GM23248 (cell line): ENCODE results near the gene MYL4. TPM values are rescaled to one million over a fixed set of nuclear protein-coding genes. Genes with fewer than 3 reads are reported as not detected.
"Not testable (repeated sequence)": the region's sequence is repeated elsewhere in the genome, so short reads cannot be mapped to it uniquely, and the experiment has no call there.

Experiments
- DNase-seq: peaks from one replicate; pipeline ENCODE4 v3.0.0-alpha.2; 2015
- H2AFZ ChIP-seq: fragments of 200-600 bp; sonication (generic); 2 replicates; pipeline ENCODE4 v1.6.1; 2016; ENCODE audit warnings: antibody characterized with exemption
- H3F3A ChIP-seq: fragments of 200-600 bp; sonication (generic); 2 replicates; pipeline ENCODE4 v1.6.1; 2016; ENCODE audit warnings: mild to moderate bottlenecking, antibody characterized with exemption, mixed run types; ENCODE audit not compliant: insufficient read depth
- H3K27ac ChIP-seq: fragments of 200-600 bp; sonication (generic); 2 replicates; pipeline ENCODE4 v1.5.1; 2016; ENCODE audit warnings: mild to moderate bottlenecking
- H3K27me3 ChIP-seq: fragments of 200-600 bp; sonication (generic); replicated peaks from 2 replicates; pipeline ENCODE4 v1.6.1; 2016; ENCODE audit warnings: mild to moderate bottlenecking; ENCODE audit not compliant: insufficient read depth
- H3K36me3 ChIP-seq: fragments of 200-600 bp; sonication (generic); 2 replicates; pipeline ENCODE4 v1.6.1; 2016; ENCODE audit warnings: low read depth, mild to moderate bottlenecking
- H3K4me1 ChIP-seq: fragments of 200-600 bp; sonication (generic); 2 replicates; pipeline ENCODE4 v1.6.1; 2016; ENCODE audit warnings: mild to moderate bottlenecking; ENCODE audit not compliant: insufficient read depth
- H3K4me2 ChIP-seq: fragments of 200-600 bp; sonication (generic); one replicate; pipeline ENCODE4 v1.6.1; 2016; ENCODE audit warnings: mild to moderate bottlenecking; ENCODE audit not compliant: unreplicated experiment
- H3K4me3 ChIP-seq: fragments of 200-600 bp; sonication (generic); 2 replicates; pipeline ENCODE4 v1.5.1; 2016; ENCODE audit warnings: mild to moderate bottlenecking
- H3K79me2 ChIP-seq: fragments of 200-600 bp; sonication (generic); 2 replicates; pipeline ENCODE4 v1.6.1; 2016; ENCODE audit warnings: mild to moderate bottlenecking; ENCODE audit not compliant: insufficient read depth
- H3K9ac ChIP-seq: fragments of 200-600 bp; sonication (generic); 2 replicates; pipeline ENCODE4 v1.6.1; 2016; ENCODE audit warnings: mild to moderate bottlenecking
- H3K9me2 ChIP-seq: fragments of 200-600 bp; sonication (generic); 2 replicates; pipeline ENCODE4 v1.6.1; 2016; ENCODE audit warnings: mixed run types, mild to moderate bottlenecking, moderate library complexity; ENCODE audit not compliant: insufficient read depth
- H3K9me3 ChIP-seq: fragments of 200-600 bp; sonication (generic); one replicate; pipeline ENCODE4 v1.6.1; 2017; ENCODE audit warnings: low read depth
- H4K20me1 ChIP-seq: fragments of 200-600 bp; sonication (generic); 2 replicates; pipeline ENCODE4 v1.6.0; 2016; ENCODE audit not compliant: insufficient read depth
- EZH2 ChIP-seq: fragments of 200-600 bp; sonication (generic); IDR thresholded peaks from 2 replicates; pipeline ENCODE4 v1.6.1; 2018; ENCODE audit warnings: antibody characterized with exemption, mild to moderate bottlenecking; ENCODE audit not compliant: insufficient read depth, poor library complexity, severe bottlenecking
- EZH2phosphoT487 ChIP-seq: fragments of 200-600 bp; sonication (generic); IDR thresholded peaks from 2 replicates; pipeline ENCODE4 v1.6.1; 2018; ENCODE audit warnings: antibody characterized with exemption, moderate library complexity, mild to moderate bottlenecking, low read depth; ENCODE audit not compliant: insufficient read depth
- WGBS, 2 experiments: methylation state at CpG; one replicate each; pipeline ENCODE4 v1.1.6; 2015 to 2017; ENCODE audit warnings: low lambda C conversion rate in 2 of 2, low coverage in 1 of 2; ENCODE audit errors: missing lambda C conversion rate in 2 of 2; 5-methylcytosine and 5-hydroxymethylcytosine counted together
- in situ Hi-C: fragments of 300-500 bp; cut with MboI; formaldehyde crosslinking; loops from 2 replicates; pipeline ENCODE4 v1.15.0; 2020
- polyA plus RNA-seq: library from polyadenylated mRNA; unstranded; fragments of >200 nt; fragmentation: Nextera tagmentation; extraction: Ambion mirVana; gene quantifications from 2 replicates; pipeline ENCODE4 v1.2.1, GENCODE V29; 2016
- total RNA-seq: library from RNA; depleted of rRNA; stranded (reverse); fragments of >200 nt; shearing (Covaris generic); gene quantifications from 2 replicates; pipeline ENCODE4 v1.2.3, GENCODE V29; 2014

Gene MYL4
- total and polyA plus RNA-seq, 2 experiments from 2014 or later = not detected

- peak overlapping the region; percentile 82 for H3K27ac ChIP-seq
- peaks cover 36% of the 10 kb centered on the region for H3K4me1 ChIP-seq
- peak overlapping the region; percentile 42 for H3K4me2 ChIP-seq
- H3K36me3 ChIP-seq = no peaks in the 10 kb centered on the region
- in situ Hi-C loops = no loop called here
- no peaks in the 10 kb centered on the region for H3K27me3 ChIP-seq
- no peak for TF ChIP-seq EZH2phosphoT487
- no peak for TF ChIP-seq EZH2
- peak; percentile 36 for DNase-seq
- 0 out of 2 replicates have a peak overlapping the region, but pooled peaks have one; percentile 6 for H3K4me3 ChIP-seq
- no peaks in the 10 kb centered on the region for H3K9me2 ChIP-seq
- 47 to 48% methylated on average over 6 of the region's 6 CpGs for WGBS, 2 experiments
- H3K79me2 ChIP-seq = peaks cover 5% of the 10 kb centered on the region; the same call in 1 of the 2 replicates
- no peaks in the 10 kb centered on the region for H4K20me1 ChIP-seq
- no peak overlapping the region for H2AFZ ChIP-seq
- H3F3A ChIP-seq = peaks cover 40% of the 10 kb centered on the region
- peak overlapping the region; percentile 63 for H3K9ac ChIP-seq
- no peaks in the 10 kb centered on the region for H3K9me3 ChIP-seq
Measured at GRCh38 chr17:47266782-47267181, 57.6 kb downstream of the MYL4 start.

DNA sequence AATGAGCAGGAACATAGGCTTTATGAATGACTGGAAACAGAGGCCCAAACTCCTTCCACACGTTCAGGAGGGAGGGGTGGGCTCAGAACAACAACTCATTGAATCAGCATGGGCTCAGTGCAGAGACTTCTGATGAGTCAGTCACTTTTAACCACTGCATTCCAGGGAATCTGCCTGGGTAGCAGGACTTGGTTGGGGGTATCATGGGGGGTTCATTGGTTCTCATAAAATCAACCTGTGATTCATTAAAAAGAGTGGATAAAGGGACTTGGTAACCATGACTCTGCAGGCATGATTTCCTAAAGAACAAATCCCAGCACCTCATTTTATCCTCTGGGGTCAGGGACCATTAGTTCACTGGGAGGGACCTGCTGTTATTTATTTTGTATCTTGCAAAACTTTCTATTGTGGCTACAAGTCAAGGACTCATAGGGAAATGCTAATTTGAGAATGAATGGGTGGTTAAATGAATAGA, 58.2 kb downstream of the MYL4 start:
- in situ Hi-C loops = no loop called here
- WGBS, 2 experiments = 0% methylated on average over 1 of the region's 1 CpG
- Histone ChIP-seq H3K36me3 (no peaks in the 10 kb centered on the region), H3K4me3 (0 out of 2 replicates have a peak overlapping the region, but pooled peaks have one; percentile 6), H3K9me3 (no peaks in the 10 kb centered on the region), H3K27me3 (no peaks in the 10 kb centered on the region), H3K4me2 (peak overlapping the region; percentile 42), H3K9me2 (no peaks in the 10 kb centered on the region), H3K27ac (peak overlapping the region; percentile 82), H3K9ac (peak overlapping the region; percentile 63), H2AFZ (no peak overlapping the region), H4K20me1 (no peaks in the 10 kb centered on the region), H3K79me2 (peaks cover 5% of the 10 kb centered on the region; the same call in 1 of the 2 replicates), H3F3A (peaks cover 40% of the 10 kb centered on the region), H3K4me1 (peaks cover 36% of the 10 kb centered on the region)
- peak; percentile 91 for DNase-seq
- TF ChIP-seq EZH2 = no peak
- no peak for TF ChIP-seq EZH2phosphoT487

- H2AFZ ChIP-seq, H3K9ac ChIP-seq, H4K20me1 ChIP-seq, H3K79me2 ChIP-seq, H3K4me3 ChIP-seq, DNase-seq, H3K9me2 ChIP-seq, H3K9me3 ChIP-seq, in situ Hi-C loops, H3K27ac ChIP-seq, H3K36me3 ChIP-seq, H3K4me2 ChIP-seq, H3K27me3 ChIP-seq: not testable (repeated sequence)
- Histone ChIP-seq H3K4me1 (peaks cover 36% of the 10 kb centered on the region), H3F3A (peaks cover 40% of the 10 kb centered on the region)
- 92 to 93% methylated on average over 3 of the region's 3 CpGs for WGBS, 2 experiments
Measured at GRCh38 chr17:47268964-47269363, 59.8 kb downstream of the MYL4 start.

- Histone ChIP-seq H3K4me1 (peaks cover 37% of the 10 kb centered on the region), H3F3A (peaks cover 44% of the 10 kb centered on the region)
- H3K4me2 ChIP-seq, H3K27ac ChIP-seq, H2AFZ ChIP-seq, in situ Hi-C loops, H3K27me3 ChIP-seq, H3K9me2 ChIP-seq, H3K4me3 ChIP-seq, H3K9me3 ChIP-seq, H3K9ac ChIP-seq, H3K79me2 ChIP-seq, H3K36me3 ChIP-seq, H4K20me1 ChIP-seq, DNase-seq: not testable (repeated sequence)
Measured at GRCh38 chr17:47269561-47270280, 60.6 kb downstream of the MYL4 start.
